HG03175 (cell line): ENCODE data around the gene BGLAP.

Experiments
- ATAC-seq: cut with Tn5 transposase; IDR thresholded peaks from one replicate; pipeline ENCODE4 v1.9.1; 2021; ENCODE audit warnings: mild to moderate bottlenecking, moderate library complexity; ENCODE audit not compliant: unreplicated experiment

BGLAP gene

DNA sequence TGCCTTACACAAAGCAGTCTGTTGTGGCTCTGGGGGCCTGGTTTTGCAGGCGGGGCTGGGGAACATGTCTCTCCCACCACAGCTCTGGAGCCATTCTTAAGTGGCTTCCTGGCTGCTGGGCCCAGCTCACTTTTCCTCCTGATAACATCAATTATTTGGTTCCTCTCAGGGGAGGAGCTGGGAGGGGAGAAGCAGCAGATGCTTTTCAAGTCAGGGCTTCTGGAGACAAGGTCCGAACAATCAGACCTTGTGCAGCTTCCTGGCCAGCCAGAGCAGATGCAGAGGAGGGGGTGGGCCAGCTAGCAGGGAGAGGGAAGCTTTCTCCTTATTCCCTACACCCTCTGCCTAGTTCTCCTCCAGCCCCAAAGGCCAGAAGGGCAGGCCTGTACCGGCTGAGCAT is 9.5 kb downstream of the BGLAP start:
- ATAC-seq = no peak

DNA sequence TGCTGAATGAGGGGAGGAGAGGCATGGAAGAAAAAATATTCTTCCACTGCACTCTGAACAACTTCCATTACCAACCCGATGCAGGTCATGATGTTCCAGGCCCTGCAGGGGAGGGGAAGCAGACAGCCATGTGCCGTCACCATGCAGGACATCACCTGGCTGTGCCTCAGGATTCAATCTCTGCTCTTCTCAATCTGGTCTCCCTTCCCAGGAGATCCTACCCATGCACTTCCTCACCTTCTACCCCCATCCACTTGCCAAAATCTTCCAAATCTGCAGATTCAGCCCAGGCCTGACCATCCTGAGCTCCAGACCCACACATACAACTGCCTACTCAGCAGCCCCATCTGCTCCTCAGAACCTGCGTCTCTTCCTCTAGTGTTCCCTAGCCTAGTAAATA is 11.7 kb downstream of the BGLAP start:
- ATAC-seq = no peak

DNA sequence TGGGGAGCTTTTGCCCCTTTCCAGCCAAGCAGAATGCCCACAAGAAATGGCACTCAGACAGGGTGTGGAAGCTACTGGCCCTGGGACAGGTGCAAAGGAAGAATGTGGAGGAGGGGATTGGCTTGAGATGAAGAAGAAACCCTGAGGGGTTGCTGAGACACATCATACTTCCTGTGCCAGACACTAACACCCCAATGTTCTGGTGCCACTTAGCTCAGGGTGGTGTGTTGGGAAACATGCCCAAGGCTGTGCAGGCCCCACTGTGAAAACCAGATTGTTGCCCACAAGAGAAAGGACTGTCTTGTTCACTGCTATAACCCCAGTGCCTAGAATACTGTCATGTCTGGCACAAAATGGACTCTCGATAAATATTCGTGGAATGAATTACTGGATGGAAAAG is 15.7 kb downstream of the BGLAP start:
- ATAC-seq = no peak

DNA sequence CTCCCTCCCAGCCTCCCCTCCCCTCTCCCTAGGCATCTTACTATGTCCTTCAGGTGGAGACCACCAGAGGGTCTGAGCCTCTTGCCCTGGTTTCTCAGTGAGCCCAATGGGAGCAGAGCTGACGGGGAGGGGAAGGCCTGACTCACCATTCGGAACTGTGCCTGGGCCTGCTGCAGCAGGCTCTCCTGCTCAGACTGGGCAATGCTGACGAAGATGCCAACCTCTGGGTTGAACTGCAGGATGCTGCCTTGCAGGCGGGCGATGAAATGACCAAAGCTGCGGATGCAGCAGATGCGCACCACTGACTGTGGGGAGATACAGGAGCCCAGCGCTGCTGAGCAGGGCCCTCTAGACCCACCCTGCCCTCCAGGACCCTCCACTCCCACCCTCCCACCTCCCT is 16.9 kb downstream of the BGLAP start:
- ATAC-seq = no peak

DNA sequence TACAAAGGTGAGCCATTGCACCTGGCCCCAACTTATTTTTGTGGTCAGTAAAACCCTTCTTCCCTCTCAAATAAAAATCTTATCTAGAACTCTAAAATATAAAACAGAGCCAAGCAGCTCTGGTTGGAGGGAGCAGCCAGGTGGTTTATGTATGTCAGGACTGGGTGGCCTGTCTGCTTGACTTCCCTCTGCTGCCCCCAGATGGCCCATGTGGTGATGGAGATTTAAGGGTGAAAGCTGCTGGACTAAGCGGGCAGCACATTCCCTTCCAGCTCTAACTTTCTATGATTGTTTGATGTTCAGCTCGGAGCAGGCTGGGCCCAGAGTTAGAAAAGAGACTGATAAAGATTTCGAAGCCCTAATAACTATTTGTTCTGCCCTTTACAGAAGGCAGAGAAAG is 17.8 kb downstream of the BGLAP start:
- no peak for ATAC-seq

DNA sequence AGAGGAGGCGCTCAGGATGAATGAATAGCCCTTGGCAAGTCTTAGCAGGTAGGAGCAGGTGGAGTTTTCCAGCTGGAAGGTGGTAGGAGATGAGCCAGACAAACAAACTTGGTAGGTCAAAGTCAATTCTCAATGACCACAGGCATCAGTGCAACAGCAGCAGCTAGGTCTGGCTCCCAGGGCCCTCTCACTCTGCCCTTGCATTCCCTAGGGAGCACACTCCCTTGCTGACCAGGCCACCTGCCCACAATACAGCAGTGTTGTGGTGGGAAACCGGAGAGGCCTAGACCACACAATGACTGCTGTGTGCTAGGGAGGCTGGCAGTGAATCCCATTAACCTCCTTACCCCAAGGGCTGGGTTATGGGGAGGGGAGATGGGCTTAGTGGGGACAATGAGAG is 18.9 kb downstream of the BGLAP start:
- no peak for ATAC-seq

DNA sequence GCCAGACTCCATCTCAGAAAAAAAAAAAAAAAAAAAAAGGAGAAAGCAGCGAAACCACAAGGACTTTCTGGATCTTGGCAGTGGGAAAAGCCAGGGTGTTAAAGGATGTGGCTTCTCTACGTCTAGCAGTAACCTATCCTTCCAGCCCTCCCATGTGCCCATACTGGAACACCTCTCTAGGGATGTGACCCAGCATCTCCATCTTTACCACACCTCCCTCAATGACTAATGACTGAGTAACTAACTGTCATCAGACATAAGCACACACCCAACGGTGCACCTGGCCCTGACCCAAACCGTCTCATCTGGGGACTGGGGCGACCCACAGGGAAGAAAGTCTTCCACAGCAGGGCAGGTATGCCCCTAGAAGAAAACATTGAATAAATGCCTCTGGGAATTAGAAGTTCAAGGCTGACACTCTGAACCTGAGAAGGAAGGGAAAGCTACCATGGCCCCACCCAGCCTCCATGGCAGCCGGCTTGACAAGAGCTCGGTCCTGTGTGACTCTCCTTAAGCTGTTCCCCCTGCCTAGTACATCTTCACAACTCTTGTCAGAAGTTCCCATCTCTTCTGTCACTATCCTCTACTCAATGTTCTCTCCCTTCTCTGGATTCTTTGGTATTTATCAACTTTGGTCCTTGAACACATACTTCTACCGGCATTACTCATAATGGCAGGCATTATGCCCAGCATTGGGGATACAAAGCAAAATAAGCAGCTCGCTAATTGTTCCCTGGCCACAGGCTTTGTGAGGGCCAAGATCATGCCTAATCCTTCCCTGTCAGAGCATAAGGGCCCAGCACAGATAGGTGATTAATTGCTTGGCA is 20.7 kb downstream of the BGLAP start:
- no peak for ATAC-seq

DNA sequence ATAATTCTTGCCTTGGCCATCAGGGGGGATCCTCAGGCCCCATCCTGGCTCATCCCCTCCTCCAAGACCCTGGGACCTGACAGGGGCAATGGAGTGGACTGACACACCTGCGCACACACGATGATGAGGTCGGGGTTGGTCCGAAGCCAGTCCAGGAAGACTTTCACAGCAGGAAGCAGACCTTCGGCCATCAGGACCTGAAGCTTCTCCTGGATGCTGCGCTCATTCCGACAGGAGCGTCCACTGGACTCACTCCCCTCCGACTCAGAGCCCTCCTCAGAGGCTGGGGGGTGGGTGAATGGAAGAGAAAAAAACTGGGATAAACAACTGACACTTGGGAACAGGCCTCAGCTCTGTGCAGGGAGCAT is 21.3 kb downstream of the BGLAP start:
- no peak for ATAC-seq

DNA sequence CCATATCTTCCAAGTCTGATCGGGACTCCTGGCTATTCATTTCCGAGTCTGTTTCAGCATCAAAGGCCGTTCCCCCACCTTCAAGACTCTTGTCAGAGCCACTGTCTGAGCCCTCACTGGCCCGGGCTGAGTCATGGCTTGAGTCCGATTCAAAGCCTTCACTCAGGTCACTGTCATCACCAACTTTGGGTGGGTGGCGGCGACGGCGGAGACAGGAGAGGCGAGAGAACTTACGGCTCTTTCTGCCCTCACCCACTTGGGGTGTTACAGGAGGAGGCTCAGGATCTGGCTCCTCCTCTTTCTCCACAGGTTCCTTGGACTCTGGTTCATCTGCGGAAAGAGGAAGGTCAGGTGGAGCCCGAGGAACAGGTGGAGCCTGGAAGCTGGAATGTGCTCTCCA is 24.1 kb downstream of the BGLAP start:
- no peak for ATAC-seq

DNA sequence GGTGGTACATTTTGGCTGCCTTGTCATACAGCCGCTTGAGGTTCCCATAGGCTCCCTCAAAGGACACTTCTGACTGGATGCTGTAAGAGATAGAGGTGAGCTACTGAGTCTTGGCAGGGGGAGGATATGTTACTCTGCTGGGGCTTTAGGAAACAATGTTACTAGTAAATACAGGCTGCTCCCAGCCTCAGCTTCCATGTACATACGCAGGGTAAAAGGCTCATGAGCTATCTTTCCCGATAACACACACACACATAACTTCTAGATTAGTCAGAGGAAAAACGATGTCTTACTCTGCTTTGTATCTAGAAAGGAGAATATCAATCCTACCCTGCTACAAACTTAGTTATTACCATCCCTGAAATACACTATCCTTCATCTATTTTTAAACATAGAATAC is 26.4 kb downstream of the BGLAP start:
- ATAC-seq = no peak

DNA sequence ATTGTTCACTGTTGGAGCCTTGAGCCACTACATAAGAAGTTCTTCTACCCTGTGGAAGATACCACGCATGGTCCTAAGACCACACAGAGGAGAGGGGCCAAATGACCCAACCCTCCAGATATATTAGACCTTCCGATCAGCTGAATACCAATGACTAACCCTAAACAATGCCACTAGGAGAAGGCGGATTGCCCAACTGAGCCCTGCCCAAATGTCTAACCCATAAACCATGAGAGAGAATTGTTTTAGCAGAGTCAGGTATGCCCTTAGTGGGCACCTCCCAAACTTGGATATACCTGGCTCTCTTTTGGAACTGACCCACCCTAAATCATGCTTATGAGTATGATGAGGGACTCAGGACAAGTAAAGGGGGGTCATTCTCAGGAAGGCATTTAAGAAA is 28.3 kb downstream of the BGLAP start:
- ATAC-seq = no peak

DNA sequence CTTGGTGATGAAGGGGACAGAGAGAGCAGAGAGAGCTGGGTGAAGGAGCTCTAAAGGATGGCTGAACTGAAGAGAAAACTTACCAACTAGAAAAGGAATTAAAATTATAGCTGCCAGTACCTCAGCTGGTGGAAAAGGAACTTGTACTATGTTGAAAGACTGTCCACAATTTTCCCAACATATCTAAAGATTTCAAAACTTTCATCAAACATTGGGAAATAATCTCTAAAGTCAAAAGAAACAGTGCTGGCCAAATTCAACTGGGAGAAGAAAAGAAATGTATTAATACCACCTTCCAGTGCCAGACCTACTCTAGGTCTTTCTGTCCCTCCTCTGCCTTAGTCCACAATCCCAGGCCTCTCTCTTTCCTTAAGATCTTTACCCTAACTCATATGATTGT is 34.5 kb downstream of the BGLAP start:
- no peak for ATAC-seq

DNA sequence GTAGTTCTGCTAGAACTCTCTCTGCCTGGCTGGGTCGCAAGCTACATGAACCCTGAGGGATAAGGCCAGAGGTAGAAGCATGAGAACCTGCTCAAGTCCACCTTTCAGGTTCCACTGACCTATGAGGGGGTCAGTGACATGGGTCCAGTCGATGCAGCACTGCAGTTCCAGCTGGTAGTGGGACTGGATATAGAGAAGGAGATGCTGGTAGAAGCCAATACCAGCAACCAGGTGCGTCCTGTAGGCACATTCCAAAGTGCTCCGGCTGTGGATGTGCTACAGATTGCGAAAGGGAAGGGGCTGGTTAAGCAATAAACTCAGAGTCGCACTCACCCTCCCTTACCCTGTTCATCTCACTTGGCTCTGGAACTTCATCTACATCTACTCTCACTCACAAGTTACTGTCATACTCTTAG is 35.0 kb downstream of the BGLAP start:
- ATAC-seq = no peak

DNA sequence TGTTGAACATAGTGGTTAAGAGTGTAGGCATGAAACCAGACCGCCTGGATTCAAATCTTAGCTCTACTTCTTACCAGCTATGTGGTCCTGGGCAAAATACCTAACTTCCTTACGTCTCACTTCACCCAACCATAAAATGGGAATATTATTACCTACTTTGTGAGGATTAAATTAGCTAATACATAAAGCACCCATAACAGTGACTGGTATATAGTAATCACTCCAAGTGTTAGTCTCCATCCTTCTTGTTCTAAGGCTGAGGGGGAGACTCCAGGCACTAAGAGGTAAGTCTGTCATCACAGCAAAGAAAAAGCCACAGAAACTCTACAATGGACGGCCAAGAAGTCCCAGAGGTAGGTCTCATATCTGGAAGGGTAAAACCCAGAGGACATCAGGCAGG is 37.9 kb downstream of the BGLAP start:
- no peak for ATAC-seq

DNA sequence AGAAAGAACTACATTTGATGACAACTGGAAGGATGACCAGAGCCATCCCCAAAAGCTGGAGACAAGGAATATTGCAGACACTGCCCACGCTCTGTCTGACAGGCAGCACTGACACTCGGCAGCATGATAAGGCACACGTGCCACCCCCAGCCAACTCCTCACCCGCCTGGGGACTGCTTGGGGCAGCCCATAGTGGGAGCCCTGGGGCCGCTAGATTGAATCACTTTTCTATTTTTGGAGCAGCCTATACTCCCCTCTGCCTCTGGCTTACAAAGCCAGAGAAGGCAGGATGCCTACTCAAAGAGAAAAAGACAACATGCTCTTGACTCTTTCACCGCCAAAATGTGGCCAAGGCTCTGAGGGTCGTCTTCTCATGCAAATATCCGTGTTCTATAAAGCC is 39.3 kb downstream of the BGLAP start:
- peak; percentile 50 for ATAC-seq

DNA sequence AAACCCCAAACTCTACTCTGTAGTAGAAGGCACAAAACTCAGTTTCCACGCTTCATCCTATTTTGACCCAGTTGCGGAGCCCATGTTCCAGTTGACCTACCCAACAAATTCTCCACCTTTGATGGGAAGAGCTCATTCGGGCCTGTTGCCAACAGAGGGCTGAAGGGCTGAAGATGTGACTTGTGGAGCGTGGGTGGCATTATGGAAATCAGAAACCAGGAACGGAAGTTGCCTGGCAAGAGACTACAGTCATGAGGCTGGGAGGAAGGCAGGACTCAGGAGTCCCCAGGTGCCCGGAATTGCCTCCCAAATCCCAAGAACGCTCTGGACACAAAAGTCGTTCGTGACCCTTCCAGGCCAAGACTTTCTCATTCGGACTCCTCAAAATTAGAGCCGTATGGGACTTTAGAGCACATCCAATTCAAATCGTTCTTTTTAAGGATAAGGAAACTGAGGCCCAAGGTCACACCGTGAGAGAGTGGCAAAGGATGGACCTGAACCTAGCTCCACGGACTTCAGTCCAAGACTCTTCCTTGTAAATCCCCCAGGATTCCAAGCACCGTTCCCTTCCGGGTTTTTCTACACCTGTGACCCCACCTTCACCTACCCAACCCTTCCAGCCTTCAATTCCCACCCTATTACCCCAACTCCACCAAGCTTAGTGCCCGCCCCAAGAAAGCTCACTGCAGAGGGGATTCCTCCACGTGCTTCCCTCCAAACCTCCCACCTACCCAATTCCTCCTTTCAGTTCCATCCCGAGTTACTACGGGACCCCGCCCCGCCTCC is 39.9 kb downstream of the BGLAP start:
- ATAC-seq = no peak

DNA sequence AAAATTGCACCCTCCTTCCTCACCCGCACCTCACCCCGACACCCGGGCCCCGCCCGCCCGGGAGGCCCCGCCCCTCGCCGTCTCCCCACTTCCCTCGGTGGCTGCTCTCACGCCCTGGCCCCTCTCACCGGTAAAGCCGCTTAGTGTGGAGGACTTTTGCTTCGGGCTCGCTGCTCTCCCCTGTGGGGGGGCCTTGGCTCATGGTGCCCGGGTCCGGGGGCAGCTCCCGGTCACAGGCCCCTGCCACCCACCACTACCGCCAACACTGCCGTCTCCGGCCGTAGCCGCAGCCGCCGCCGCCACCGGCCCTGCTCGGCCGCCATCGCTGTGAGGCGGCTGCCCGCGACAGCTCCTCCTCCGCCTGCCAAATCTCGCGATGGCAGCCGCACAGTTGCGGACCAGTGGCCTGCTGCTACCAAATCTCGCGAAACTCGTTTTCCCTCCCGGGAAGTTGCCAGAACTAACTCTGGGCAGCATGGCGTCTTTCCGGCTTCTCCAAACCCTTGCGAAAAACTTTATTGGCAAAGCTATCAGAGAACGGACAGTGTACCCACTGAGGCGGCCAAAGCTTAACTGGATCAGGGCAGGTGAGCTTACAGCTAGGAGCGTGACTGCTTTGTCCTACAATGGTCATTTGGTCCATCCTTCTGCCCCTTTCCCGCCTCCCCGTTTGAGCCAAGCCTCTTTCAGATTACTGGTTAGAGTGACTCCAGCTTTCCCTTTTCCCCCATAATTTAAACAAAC is 40.7 kb downstream of the BGLAP start, which contains the start of gene SMG5:
TSS of gene SMG5 (minus strand) at position 347 of the 744 bp plus-strand sequence. CDS start at position 202, 145 bp downstream.
- peak; percentile 84 for ATAC-seq

DNA sequence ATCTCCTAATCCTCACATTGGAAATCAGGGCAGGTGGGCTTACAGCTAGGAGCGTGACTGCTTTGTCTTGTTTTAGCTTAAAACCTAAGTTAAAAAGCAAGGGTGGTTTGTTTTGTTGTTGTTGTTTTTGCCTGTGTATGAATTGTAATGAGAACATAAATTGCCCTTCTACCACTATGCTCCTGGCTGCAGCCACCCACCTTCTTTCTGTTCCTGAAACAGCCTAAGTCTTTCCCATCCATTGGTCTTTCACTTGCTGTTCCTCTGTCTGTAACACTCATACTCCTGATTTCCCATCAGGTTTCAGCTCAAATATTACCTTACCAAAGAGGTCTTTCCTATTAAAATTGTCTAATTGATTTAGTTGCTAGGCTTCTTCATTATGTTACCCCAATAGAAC is 41.5 kb downstream of the BGLAP start:
- no peak for ATAC-seq

DNA sequence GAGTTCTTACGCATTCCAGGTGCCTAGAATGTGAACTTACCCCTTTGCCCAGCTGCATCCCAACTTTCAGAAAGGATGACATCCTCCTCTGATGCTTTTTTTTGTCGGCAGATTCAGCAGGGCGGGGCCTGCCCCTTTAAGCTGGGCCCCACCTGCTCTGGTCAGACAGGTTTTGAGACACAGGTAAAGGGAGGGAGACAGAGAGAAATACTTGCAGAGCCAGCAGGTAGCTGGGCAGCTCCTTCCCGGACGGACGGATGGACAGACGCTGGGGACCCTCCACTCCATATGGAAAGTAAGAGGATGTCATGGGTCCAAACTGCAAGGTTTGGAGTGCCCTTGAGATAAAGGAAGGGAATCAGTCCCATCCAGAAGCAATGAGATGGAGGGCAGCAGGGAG is 42.1 kb downstream of the BGLAP start, which contains the start of gene TMEM79:
TSS of gene TMEM79 (plus strand) at position 214 of the 400 bp plus-strand sequence. CDS start 902 bp downstream, outside the sequence.
- no peak for ATAC-seq

DNA sequence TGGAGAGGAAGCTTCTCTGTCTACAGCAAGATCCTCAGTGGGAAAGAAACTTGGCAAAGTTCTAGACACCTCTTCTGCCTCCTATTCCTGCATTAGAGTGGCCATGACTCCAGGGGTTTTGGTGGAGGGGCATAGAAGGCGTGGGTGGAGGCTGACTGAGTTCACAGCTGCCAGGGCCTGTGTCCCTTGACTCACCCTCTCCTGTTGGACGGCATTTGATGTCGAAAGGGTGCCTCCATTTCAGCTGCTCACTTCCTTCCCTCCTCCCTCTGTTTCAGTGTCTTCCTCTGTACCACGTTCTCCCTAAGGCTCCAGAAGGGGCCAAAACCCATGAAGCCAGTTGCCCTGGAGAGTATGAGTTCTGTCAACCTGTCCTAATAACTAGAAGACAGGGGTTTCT is 42.8 kb downstream of the BGLAP start:
- ATAC-seq = no peak

DNA sequence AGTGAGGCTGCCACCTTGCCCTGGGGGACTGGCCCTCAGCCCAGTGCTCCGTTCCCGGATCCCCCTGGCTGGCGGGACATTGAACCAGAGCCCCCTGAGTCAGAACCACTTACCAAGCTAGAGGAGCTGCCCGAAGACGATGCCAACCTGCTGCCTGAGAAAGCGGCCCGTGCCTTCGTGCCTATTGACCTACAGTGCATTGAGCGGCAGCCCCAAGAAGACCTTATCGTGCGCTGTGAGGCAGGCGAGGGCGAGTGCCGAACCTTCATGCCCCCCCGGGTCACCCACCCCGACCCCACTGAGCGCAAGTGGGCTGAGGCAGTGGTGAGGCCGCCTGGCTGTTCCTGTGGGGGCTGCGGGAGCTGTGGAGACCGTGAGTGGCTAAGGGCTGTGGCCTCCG is 43.5 kb downstream of the BGLAP start:
- ATAC-seq = no peak
